WTC11 (cell line): ENCODE measurements around the gene NEIL3. TPM values are rescaled to one million over a fixed set of nuclear protein-coding genes. Genes with fewer than 3 reads are reported as not detected.

Experiments used
- ATAC-seq: fragments of 200-7000 bp; cut with Tn5 transposase; 2 replicates; pipeline ENCODE4 v1.10.0; 2021; ENCODE audit warnings: mild to moderate bottlenecking, moderate library complexity
- CTCF ChIA-PET: fragments of 300-600 bp; sonication (Branson Sonifier 250); formaldehyde crosslinking; loops from one replicate; lab custom pipeline; 2021; ENCODE audit warnings: antibody characterized with exemption; lab: Charles Lee
- POLR2A ChIA-PET: fragments of 350-600 bp; sonication (Branson Sonifier 250); formaldehyde crosslinking; loops from one replicate; lab custom pipeline; 2021; ENCODE audit warnings: antibody characterized with exemption; lab: Charles Lee
- DNase-seq: peaks from one replicate; pipeline ENCODE4 v3.0.0; 2021; ENCODE audit warnings: low spot score
- H3K27ac Mint-ChIP-seq: 2 replicates; pipeline ENCODE4 v1.8.0; 2021; ENCODE audit warnings: mixed read lengths
- H3K27me3 Mint-ChIP-seq: 2 replicates; pipeline ENCODE4 v1.8.0; 2021; ENCODE audit warnings: low read depth, mild to moderate bottlenecking, moderate library complexity, mixed read lengths
- H3K36me3 Mint-ChIP-seq: 2 replicates; pipeline ENCODE4 v1.8.0; 2021; ENCODE audit warnings: mixed read lengths
- H3K4me1 Mint-ChIP-seq: 2 replicates; pipeline ENCODE4 v1.8.0; 2022; ENCODE audit warnings: mixed read lengths
- H3K4me3 Mint-ChIP-seq: 2 replicates; pipeline ENCODE4 v1.8.0; 2021; ENCODE audit warnings: mild to moderate bottlenecking, moderate library complexity, mixed read lengths
- H3K9me3 Mint-ChIP-seq: 2 replicates; pipeline ENCODE4 v1.8.0; 2021; ENCODE audit warnings: mixed read lengths
- ATF2 ChIP-seq: sonication (generic); formaldehyde crosslinking; IDR thresholded peaks from 2 replicates; pipeline ENCODE4 v1.8.1; 2022; ENCODE audit warnings: low read depth, missing genetic modification reagents, borderline replicate concordance
- ERG ChIP-seq: fragments of 250-450 bp; sonication (Bioruptor Pico); IDR thresholded peaks from 2 replicates; pipeline ENCODE4 v1.8.0; 2021; ENCODE audit warnings: mild to moderate bottlenecking
- ESRRA ChIP-seq: sonication (generic); formaldehyde crosslinking; IDR thresholded peaks from 2 replicates; pipeline ENCODE4 v1.8.1; 2022; ENCODE audit warnings: mild to moderate bottlenecking, missing genetic modification reagents, borderline replicate concordance
- FOXP1 ChIP-seq: sonication (generic); formaldehyde crosslinking; IDR thresholded peaks from 2 replicates; pipeline ENCODE4 v1.8.0; 2022; ENCODE audit warnings: missing genetic modification reagents, mild to moderate bottlenecking, moderate library complexity, borderline replicate concordance
- GABPB1 ChIP-seq: sonication (generic); formaldehyde crosslinking; IDR thresholded peaks from 2 replicates; pipeline ENCODE4 v1.8.1; 2023; ENCODE audit warnings: mild to moderate bottlenecking, missing genetic modification reagents
- GRHL2 ChIP-seq: fragments of 250-450 bp; sonication (Bioruptor Pico); IDR thresholded peaks from 2 replicates; pipeline ENCODE4 v1.8.0; 2022; ENCODE audit warnings: mild to moderate bottlenecking, moderate library complexity; ENCODE audit not compliant: insufficient replicate concordance, severe bottlenecking
- IRF2 ChIP-seq: sonication (generic); formaldehyde crosslinking; IDR thresholded peaks from 2 replicates; pipeline ENCODE4 v1.8.0; 2022; ENCODE audit warnings: low read depth, missing genetic modification reagents, borderline replicate concordance
- JUN ChIP-seq: sonication (generic); formaldehyde crosslinking; IDR thresholded peaks from 2 replicates; pipeline ENCODE4 v1.8.0; 2023; ENCODE audit warnings: mild to moderate bottlenecking, missing genetic modification reagents
- NR2C2 ChIP-seq: sonication (generic); formaldehyde crosslinking; IDR thresholded peaks from 2 replicates; pipeline ENCODE4 v1.8.0; 2022; ENCODE audit warnings: mild to moderate bottlenecking, missing genetic modification reagents
- PRRX2 ChIP-seq: fragments of 250-450 bp; sonication (Bioruptor Pico); IDR thresholded peaks from 2 replicates; pipeline ENCODE4 v1.8.0; 2021; ENCODE audit warnings: mild to moderate bottlenecking
- SP1 ChIP-seq: sonication (generic); formaldehyde crosslinking; conservative IDR thresholded peaks from 2 replicates; pipeline ENCODE4 v1.8.1; 2022; ENCODE audit warnings: missing genetic modification reagents
- TCF7 ChIP-seq: sonication (generic); formaldehyde crosslinking; IDR thresholded peaks from 2 replicates; pipeline ENCODE4 v1.8.0; 2022; ENCODE audit warnings: mild to moderate bottlenecking, low read depth, missing genetic modification reagents, moderate library complexity
- TEAD4 ChIP-seq: sonication (generic); formaldehyde crosslinking; IDR thresholded peaks from 2 replicates; pipeline ENCODE4 v1.8.0; 2022; ENCODE audit warnings: mild to moderate bottlenecking, missing genetic modification reagents
- ZBTB43 ChIP-seq: sonication (generic); formaldehyde crosslinking; IDR thresholded peaks from 2 replicates; pipeline ENCODE4 v1.8.1; 2023; ENCODE audit warnings: mild to moderate bottlenecking, missing genetic modification reagents
- ZMAT4 ChIP-seq: fragments of 250-450 bp; sonication (Bioruptor Pico); IDR thresholded peaks from 2 replicates; pipeline ENCODE4 v1.9.0; 2021; ENCODE audit warnings: mild to moderate bottlenecking
- ZNF232 ChIP-seq: sonication (generic); formaldehyde crosslinking; IDR thresholded peaks from 2 replicates; pipeline ENCODE4 v1.8.0; 2022; ENCODE audit warnings: mild to moderate bottlenecking, missing genetic modification reagents
- ZNF263 ChIP-seq: sonication (generic); formaldehyde crosslinking; IDR thresholded peaks from 2 replicates; pipeline ENCODE4 v1.8.1; 2022; ENCODE audit warnings: low read depth, mild to moderate bottlenecking, moderate library complexity, missing genetic modification reagents
- ZNF416 ChIP-seq: fragments of 250-450 bp; sonication (Bioruptor Pico); IDR thresholded peaks from 2 replicates; pipeline ENCODE4 v1.9.0; 2021; ENCODE audit warnings: mild to moderate bottlenecking, inconsistent platforms
- ZNF512 ChIP-seq: sonication (generic); formaldehyde crosslinking; IDR thresholded peaks from 2 replicates; pipeline ENCODE4 v1.8.1; 2022; ENCODE audit warnings: missing genetic modification reagents, borderline replicate concordance
- ZNF671 ChIP-seq: fragments of 250-450 bp; sonication (Bioruptor Pico); IDR thresholded peaks from 2 replicates; pipeline ENCODE4 v1.8.0; 2021; ENCODE audit warnings: mild to moderate bottlenecking
- total RNA-seq: library from RNA; stranded (reverse); gene quantifications from 3 replicates; pipeline ENCODE4 v1.2.3, GENCODE V29; 2021
- TF ChIP-seq, protein P1 (sequence below): fragments of 250-450 bp; sonication (Bioruptor Pico); IDR thresholded peaks from 2 replicates; pipeline ENCODE4 v1.9.0; 2021; ENCODE audit warnings: mild to moderate bottlenecking
- TF ChIP-seq, protein P2 (sequence below): sonication (generic); formaldehyde crosslinking; conservative IDR thresholded peaks from 2 replicates; pipeline ENCODE4 v1.8.1; 2022; ENCODE audit warnings: mild to moderate bottlenecking, missing genetic modification reagents

The NEIL3 gene
- total RNA-seq, 1 experiment from 2014 or later, result 9.9 TPM

GRCh38 chr4:177283167-177283566 is 26.5 kb upstream of the NEIL3 start:
- ChIA-PET CTCF (no interaction called here), POLR2A (no interaction called here)
- ATAC-seq (no peak), DNase-seq (no peak)
- Mint-ChIP-seq H3K9me3 (peaks cover 4% of the 10 kb centered on the region; the same call in 1 of the 2 replicates), H3K27ac (no peak overlapping the region), H3K4me3 (no peak overlapping the region), H3K27me3 (no peaks in the 10 kb centered on the region), H3K36me3 (no peaks in the 10 kb centered on the region), H3K4me1 (no peaks in the 10 kb centered on the region)
- no peak for TF ChIP-seq ZNF263 (CRISPR knock-in tag)
- no peak for TF ChIP-seq FOXP1 (CRISPR knock-in tag)
- TF ChIP-seq IRF2 (CRISPR knock-in tag), result no peak
- TF ChIP-seq GRHL2 (CRISPR knock-in tag), result no peak
- no peak for TF ChIP-seq PRRX2
- no peak for TF ChIP-seq NR2C2 (CRISPR knock-in tag)
- no peak for TF ChIP-seq TEAD4 (CRISPR knock-in tag)
- no peak for TF ChIP-seq ZBTB43 (CRISPR knock-in tag)

- no peaks in the 10 kb centered on the region for H3K9me3 Mint-ChIP-seq
These were observed 23.7 kb upstream of the NEIL3 start for GRCh38 chr4:177285953-177286352.

DNA sequence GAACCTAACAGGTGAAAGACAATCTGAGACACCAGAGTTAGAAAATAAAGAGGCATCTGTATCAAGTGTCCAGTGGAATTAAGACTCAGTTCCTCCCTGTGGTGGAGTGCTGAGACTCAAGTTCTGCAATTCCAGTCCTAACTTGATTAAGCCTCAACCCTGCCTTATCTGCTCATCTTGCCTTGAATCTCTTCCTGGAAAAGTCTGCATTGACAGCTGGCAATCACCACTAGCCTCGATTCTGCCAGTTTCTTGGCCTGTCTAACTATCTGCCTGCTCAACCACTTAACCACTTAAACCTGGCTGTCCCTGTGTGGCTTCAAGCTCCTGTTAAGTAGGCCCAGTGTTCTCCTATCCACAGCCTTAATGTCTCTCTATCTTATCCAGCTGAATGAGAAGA is 22.4 kb upstream of the NEIL3 start:
- DNase-seq, result no peak
- no peak for ATAC-seq
- H3K9me3 Mint-ChIP-seq, result no peaks in the 10 kb centered on the region
- TF ChIP-seq, protein P1, sequence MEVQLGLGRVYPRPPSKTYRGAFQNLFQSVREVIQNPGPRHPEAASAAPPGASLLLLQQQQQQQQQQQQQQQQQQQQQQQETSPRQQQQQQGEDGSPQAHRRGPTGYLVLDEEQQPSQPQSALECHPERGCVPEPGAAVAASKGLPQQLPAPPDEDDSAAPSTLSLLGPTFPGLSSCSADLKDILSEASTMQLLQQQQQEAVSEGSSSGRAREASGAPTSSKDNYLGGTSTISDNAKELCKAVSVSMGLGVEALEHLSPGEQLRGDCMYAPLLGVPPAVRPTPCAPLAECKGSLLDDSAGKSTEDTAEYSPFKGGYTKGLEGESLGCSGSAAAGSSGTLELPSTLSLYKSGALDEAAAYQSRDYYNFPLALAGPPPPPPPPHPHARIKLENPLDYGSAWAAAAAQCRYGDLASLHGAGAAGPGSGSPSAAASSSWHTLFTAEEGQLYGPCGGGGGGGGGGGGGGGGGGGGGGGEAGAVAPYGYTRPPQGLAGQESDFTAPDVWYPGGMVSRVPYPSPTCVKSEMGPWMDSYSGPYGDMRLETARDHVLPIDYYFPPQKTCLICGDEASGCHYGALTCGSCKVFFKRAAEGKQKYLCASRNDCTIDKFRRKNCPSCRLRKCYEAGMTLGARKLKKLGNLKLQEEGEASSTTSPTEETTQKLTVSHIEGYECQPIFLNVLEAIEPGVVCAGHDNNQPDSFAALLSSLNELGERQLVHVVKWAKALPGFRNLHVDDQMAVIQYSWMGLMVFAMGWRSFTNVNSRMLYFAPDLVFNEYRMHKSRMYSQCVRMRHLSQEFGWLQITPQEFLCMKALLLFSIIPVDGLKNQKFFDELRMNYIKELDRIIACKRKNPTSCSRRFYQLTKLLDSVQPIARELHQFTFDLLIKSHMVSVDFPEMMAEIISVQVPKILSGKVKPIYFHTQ (CRISPR knock-in tag), result no peak
- no peak for TF ChIP-seq ESRRA (CRISPR knock-in tag)
- TF ChIP-seq, protein P2, sequence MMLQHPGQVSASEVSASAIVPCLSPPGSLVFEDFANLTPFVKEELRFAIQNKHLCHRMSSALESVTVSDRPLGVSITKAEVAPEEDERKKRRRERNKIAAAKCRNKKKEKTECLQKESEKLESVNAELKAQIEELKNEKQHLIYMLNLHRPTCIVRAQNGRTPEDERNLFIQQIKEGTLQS (CRISPR knock-in tag), result no peak
- TF ChIP-seq ZNF232 (CRISPR knock-in tag), result no peak
- H3K4me3 Mint-ChIP-seq, result no peak overlapping the region
- H3K27ac Mint-ChIP-seq, result no peak overlapping the region
- CTCF ChIA-PET, result no interaction called here
- no peaks in the 10 kb centered on the region for H3K4me1 Mint-ChIP-seq
- POLR2A ChIA-PET, result no interaction called here
- H3K27me3 Mint-ChIP-seq, result no peaks in the 10 kb centered on the region
- no peaks in the 10 kb centered on the region for H3K36me3 Mint-ChIP-seq

More at GRCh38 chr4:177285953-177286352, 23.7 kb upstream of the NEIL3 start:
- no peak overlapping the region for H3K4me3 Mint-ChIP-seq
- ATAC-seq (no peak), DNase-seq (no peak)
- no peak for TF ChIP-seq ZNF416 (CRISPR knock-in tag)
- no peak for TF ChIP-seq TCF7
- no peak for TF ChIP-seq ZMAT4 (CRISPR knock-in tag)
- CTCF ChIA-PET, result no interaction called here
- no peak overlapping the region for H3K27ac Mint-ChIP-seq
- no peaks in the 10 kb centered on the region for H3K4me1 Mint-ChIP-seq
- no peaks in the 10 kb centered on the region for H3K36me3 Mint-ChIP-seq
- POLR2A ChIA-PET, result no interaction called here
- H3K27me3 Mint-ChIP-seq, result no peaks in the 10 kb centered on the region

DNA sequence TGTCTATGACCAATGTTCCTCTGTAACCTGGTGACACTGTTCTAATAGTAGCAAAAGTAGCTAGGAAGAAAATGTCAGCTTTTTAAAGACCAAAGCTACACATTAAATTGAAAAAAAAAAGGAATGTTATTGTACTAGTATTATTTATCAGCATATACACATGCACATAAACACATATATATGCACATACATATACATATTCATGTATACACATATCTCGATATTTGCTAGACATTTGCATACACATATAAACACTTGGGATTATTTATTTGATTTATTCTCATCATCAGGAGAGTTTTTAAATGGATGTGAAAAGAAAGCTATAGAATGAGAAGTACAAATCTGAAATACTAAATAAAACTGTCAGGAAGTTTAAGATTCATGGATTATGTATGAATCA is 21.3 kb upstream of the NEIL3 start:
- DNase-seq, result no peak
- Mint-ChIP-seq H3K4me3 (no peak overlapping the region), H3K27ac (no peak overlapping the region), H3K36me3 (no peaks in the 10 kb centered on the region), H3K9me3 (no peaks in the 10 kb centered on the region), H3K4me1 (no peaks in the 10 kb centered on the region), H3K27me3 (no peaks in the 10 kb centered on the region)
- ATAC-seq, result no peak
- POLR2A ChIA-PET, result no interaction called here
- CTCF ChIA-PET, result interaction anchor here (1.2 kb wide), 1 partner anchor 38 kb away, joined by 3 read pairs; no protein-coding TSS in a partner anchor
- TF ChIP-seq ZNF671 (CRISPR knock-in tag), result no peak
- TF ChIP-seq ATF2, result no peak
- TF ChIP-seq JUN (CRISPR knock-in tag), result no peak
- TF ChIP-seq ERG, result no peak
- no peak for TF ChIP-seq ZNF512 (CRISPR knock-in tag)
- TF ChIP-seq GABPB1 (CRISPR knock-in tag), result no peak
- TF ChIP-seq SP1, result no peak
